ENCODE results near the gene GIGYF1.

GRCh38 chr7:100679129-100679926 lies 14.7 kb downstream of the GIGYF1 start:
- TF ChIP-seq, protein P1, sequence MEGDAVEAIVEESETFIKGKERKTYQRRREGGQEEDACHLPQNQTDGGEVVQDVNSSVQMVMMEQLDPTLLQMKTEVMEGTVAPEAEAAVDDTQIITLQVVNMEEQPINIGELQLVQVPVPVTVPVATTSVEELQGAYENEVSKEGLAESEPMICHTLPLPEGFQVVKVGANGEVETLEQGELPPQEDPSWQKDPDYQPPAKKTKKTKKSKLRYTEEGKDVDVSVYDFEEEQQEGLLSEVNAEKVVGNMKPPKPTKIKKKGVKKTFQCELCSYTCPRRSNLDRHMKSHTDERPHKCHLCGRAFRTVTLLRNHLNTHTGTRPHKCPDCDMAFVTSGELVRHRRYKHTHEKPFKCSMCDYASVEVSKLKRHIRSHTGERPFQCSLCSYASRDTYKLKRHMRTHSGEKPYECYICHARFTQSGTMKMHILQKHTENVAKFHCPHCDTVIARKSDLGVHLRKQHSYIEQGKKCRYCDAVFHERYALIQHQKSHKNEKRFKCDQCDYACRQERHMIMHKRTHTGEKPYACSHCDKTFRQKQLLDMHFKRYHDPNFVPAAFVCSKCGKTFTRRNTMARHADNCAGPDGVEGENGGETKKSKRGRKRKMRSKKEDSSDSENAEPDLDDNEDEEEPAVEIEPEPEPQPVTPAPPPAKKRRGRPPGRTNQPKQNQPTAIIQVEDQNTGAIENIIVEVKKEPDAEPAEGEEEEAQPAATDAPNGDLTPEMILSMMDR (IDR thresholded peaks at IDR 0.05) = no peak
- TF ChIP-seq POLR2A (IDR thresholded peaks at IDR 0.05) = no peak
- no peak for TF ChIP-seq EP300 (IDR thresholded peaks at IDR 0.05)
